Sigmoid colon (tissue), 7 donors: ENCODE data around the gene SCO2. TPM values are rescaled to one million over a fixed set of nuclear protein-coding genes. Genes with fewer than 3 reads are reported as not detected.

Experiments
- DNase-seq: peaks from one replicate; pipeline ENCODE4 v3.0.0-alpha.2; 2019
- H3K27ac ChIP-seq, 4 donors: fragments of 200-600 bp; sonication (generic); one replicate each; pipeline ENCODE4 v1.5.1; 2016 to 2019; ENCODE audit warnings: mild to moderate bottlenecking in 1 of 4
- H3K27me3 ChIP-seq, 3 donors: fragments of 200-600 bp; sonication (generic); one replicate each; pipeline ENCODE4 v1.5.1; 2019; ENCODE audit warnings: mild to moderate bottlenecking in 1 of 3
- H3K36me3 ChIP-seq, 4 donors: fragments of 200-600 bp; sonication (generic); one replicate each; pipeline ENCODE4 v1.5.1; 2016 to 2019
- H3K4me1 ChIP-seq, 4 donors: fragments of 200-600 bp; sonication (generic); one replicate each; pipeline ENCODE4 v1.5.1; 2017 to 2019
- H3K4me3 ChIP-seq, 4 donors: fragments of 200-600 bp; sonication (generic); one replicate each; pipeline ENCODE4 v1.5.1; 2017 to 2019; ENCODE audit warnings: mild to moderate bottlenecking in 2 of 4, moderate library complexity in 1 of 4
- H3K9me3 ChIP-seq, 4 donors: fragments of 200-600 bp in 3 of 4; sonication (generic) in 3 of 4; one replicate each; pipeline versions ENCODE4 v1.5.1 to v1.6.1; 2013 to 2019
- CTCF ChIP-seq, 4 experiments: fragments of 450-650 bp in 3 of 4; fragments of 200-600 bp in 1 of 4; IDR thresholded peaks; one replicate each; pipeline ENCODE4 v1.5.1; 2016 to 2019; ENCODE audit warnings: antibody characterized with exemption in 4 of 4, mild to moderate bottlenecking in 3 of 4, moderate library complexity in 2 of 4
- EP300 ChIP-seq, 4 donors: sonication (generic); formaldehyde crosslinking; IDR thresholded peaks; one replicate each; pipeline ENCODE4 v1.6.1; 2017; ENCODE audit warnings: antibody characterized with exemption in 4 of 4
- POLR2A ChIP-seq, 2 donors: fragments of 450-650 bp; IDR thresholded peaks; one replicate each; pipeline ENCODE4 v1.6.1; 2016; ENCODE audit warnings: antibody characterized with exemption in 2 of 2, mild to moderate bottlenecking in 2 of 2, moderate library complexity in 2 of 2
- POLR2AphosphoS5 ChIP-seq, 4 donors: sonication (generic); formaldehyde crosslinking; IDR thresholded peaks; one replicate each; pipeline ENCODE4 v1.6.1; 2017; ENCODE audit warnings: antibody characterized with exemption in 4 of 4
- WGBS, 2 donors: extraction: QIAGEN DNeasy Blood & Tissue Kit; methylation state at CpG; one replicate each; pipeline ENCODE4 v1.1.7; 2013; 5-methylcytosine and 5-hydroxymethylcytosine counted together
- intact Hi-C: fragments of 100-400 bp; cut with DNase I; formaldehyde crosslinking; loops from one replicate; pipeline ENCODE4 v1.15.1; 2023
- polyA plus RNA-seq, 3 donors: library from polyadenylated mRNA; stranded (reverse); fragments of 200-250 nt; gene quantifications; one replicate each; pipeline ENCODE4 v1.2.3, GENCODE V29; 2013
- total RNA-seq, 4 donors: library from RNA; depleted of rRNA; stranded (reverse); fragments of >200 nt; gene quantifications; one replicate each; pipeline ENCODE4 v1.1.0, GENCODE V29; 2016
- donor health status: healthy with polysubstance abuse.
- donor health status: Bipolar disorder and iron deficiency.
- donor health status: healthy.

Gene SCO2
- total and polyA plus RNA-seq, 7 donors, result 1.3 to 5.4 (median 2.8) TPM; not detected in 1

- Histone ChIP-seq H3K4me3 (peak overlapping the region; percentile 39 to 54 (median 50)), H3K9me3 (no peaks in the 10 kb centered on the region), H3K27ac (peak overlapping the region; percentile 73 to 93 (median 81)), H3K4me1 (peaks cover 0 to 57% (median 45%) of the 10 kb centered on the region in 4 donors), H3K27me3 (peaks cover 33 to 74% (median 63%) of the 10 kb centered on the region in 3 donors), H3K36me3 (no peaks in the 10 kb centered on the region)
- DNase-seq, result peak; percentile 94
- TF ChIP-seq CTCF (IDR thresholded peaks at IDR 0.05) (no peak), POLR2AphosphoS5 (IDR thresholded peaks at IDR 0.05) (peak; percentile 68 to 90 (median 73)), POLR2A (IDR thresholded peaks at IDR 0.05) (peak; percentile 44 to 71), EP300 (IDR thresholded peaks at IDR 0.05) (no peak)
- intact Hi-C loops, result no loop called here
- 1 to 2% methylated on average over 53 of the region's 53 CpGs for WGBS, 2 donors
Measured at GRCh38 chr22:50530877-50531545, 5.6 kb upstream of the SCO2 start.

- TF ChIP-seq CTCF (IDR thresholded peaks at IDR 0.05), result no peak
- TF ChIP-seq POLR2AphosphoS5 (IDR thresholded peaks at IDR 0.05), result no peak
- TF ChIP-seq EP300 (IDR thresholded peaks at IDR 0.05), result no peak
- TF ChIP-seq POLR2A (IDR thresholded peaks at IDR 0.05), result no peak
- intact Hi-C loops, result no loop called here
- H3K27ac ChIP-seq, result peak overlapping the region; percentile 73 to 93 (median 81)
- peaks cover 33 to 69% (median 62%) of the 10 kb centered on the region in 3 donors for H3K27me3 ChIP-seq
- 1% methylated on average over 21 of the region's 21 CpGs for WGBS, 2 donors
- H3K4me1 ChIP-seq, result peaks cover 0 to 61% (median 45%) of the 10 kb centered on the region in 4 donors
- peak overlapping the region; percentile 39 to 54 (median 50) for H3K4me3 ChIP-seq
- H3K36me3 ChIP-seq, result no peaks in the 10 kb centered on the region
- peak; percentile 84 for DNase-seq
- H3K9me3 ChIP-seq, result no peaks in the 10 kb centered on the region
Measured at GRCh38 chr22:50530580-50530876, 5.1 kb upstream of the SCO2 start.

- TF ChIP-seq EP300 (IDR thresholded peaks at IDR 0.05) (no peak), POLR2A (IDR thresholded peaks at IDR 0.05) (peak in 1 of 2 donors; percentile 45), POLR2AphosphoS5 (IDR thresholded peaks at IDR 0.05) (peak; percentile 65 to 75 (median 69)), CTCF (IDR thresholded peaks at IDR 0.05) (no peak)
- peaks cover 0 to 62% (median 47%) of the 10 kb centered on the region in 4 donors for H3K4me1 ChIP-seq
- WGBS, 2 donors, result 0 to 1% methylated on average over 92 of the region's 92 CpGs
- H3K4me3 ChIP-seq, result peak within 1 kb of the TSS; percentile 39 to 54 (median 50)
- DNase-seq, result peak; percentile 93
- H3K36me3 ChIP-seq, result no peaks in the 10 kb centered on the region
- H3K9me3 ChIP-seq, result no peaks in the 10 kb centered on the region
- H3K27me3 ChIP-seq, result peaks cover 33 to 64% (median 57%) of the 10 kb centered on the region in 3 donors
- peak within 1 kb of the TSS; percentile 73 to 93 (median 81) for H3K27ac ChIP-seq
- intact Hi-C loops, result loop anchor here (5.0 kb wide), 3 partner anchors 32 to 283 kb away; partner anchors contain the start of genes ARSA, SYCE3 and TUBGCP6
Measured at GRCh38 chr22:50529897-50530579, 4.6 kb upstream of the SCO2 start, which contains the start of gene TYMP. TSS of gene TYMP (minus strand) at chr22:50530012. CDS start at chr22:50529709, 303 bp downstream.

- DNase-seq, result no peak
- 20 to 23% methylated on average over 50 of the region's 50 CpGs for WGBS, 2 donors
- Histone ChIP-seq H3K36me3 (no peaks in the 10 kb centered on the region), H3K27ac (peak overlapping the region; percentile 73 to 93 (median 81)), H3K9me3 (no peaks in the 10 kb centered on the region), H3K4me3 (peak overlapping the region; percentile 24 to 54 (median 50)), H3K27me3 (peaks cover 33 to 58% (median 52%) of the 10 kb centered on the region in 3 donors), H3K4me1 (peaks cover 0 to 68% (median 53%) of the 10 kb centered on the region in 4 donors)
- intact Hi-C loops, result loop anchor here (5.0 kb wide), 3 partner anchors 33 to 282 kb away; partner anchors contain the start of genes ARSA, SYCE3 and TUBGCP6
- TF ChIP-seq POLR2A (IDR thresholded peaks at IDR 0.05) (no peak), CTCF (IDR thresholded peaks at IDR 0.05) (no peak), POLR2AphosphoS5 (IDR thresholded peaks at IDR 0.05) (no peak), EP300 (IDR thresholded peaks at IDR 0.05) (no peak)
Measured at GRCh38 chr22:50529416-50529896, 4.1 kb upstream of the SCO2 start.
